Liver (tissue), 9 donors: Measurements from ENCODE around the gene PHETA1. TPM values are rescaled to one million over a fixed set of nuclear protein-coding genes. Genes with fewer than 3 reads are reported as not detected.
A peak's percentile ranks its signal among the peaks of the same experiment; 100 is the strongest.

ENCODE experiments used
- DNase-seq: peaks from one replicate; pipeline ENCODE4 v3.0.0-alpha.2; 2017; ENCODE audit warnings: low spot score
- H3K27ac ChIP-seq, 2 donors: one replicate each; pipeline ENCODE4 v1.7.0; 2013; ENCODE audit warnings: inconsistent platforms in 2 of 2, low read length in 2 of 2, control low read depth in 1 of 2, low read depth in 1 of 2, mild to moderate bottlenecking in 1 of 2
- H3K27me3 ChIP-seq, 4 donors: one replicate each; pipeline versions ENCODE4 v1.6.1 to v1.7.0; 2013; ENCODE audit warnings: low read length in 3 of 4, inconsistent platforms in 1 of 4, mild to moderate bottlenecking in 1 of 4, moderate library complexity in 1 of 4; ENCODE audit not compliant: control insufficient read depth in 4 of 4, insufficient read depth in 4 of 4
- H3K36me3 ChIP-seq, 4 donors: one replicate each; pipeline versions ENCODE4 v1.6.1 to v1.7.0; 2013; ENCODE audit warnings: low read length in 3 of 4, mild to moderate bottlenecking in 3 of 4, low read depth in 1 of 4, moderate library complexity in 1 of 4; ENCODE audit not compliant: control insufficient read depth in 4 of 4, insufficient read depth in 3 of 4
- H3K4me1 ChIP-seq, 4 donors: one replicate each; pipeline versions ENCODE4 v1.6.1 to v1.7.0; 2013; ENCODE audit warnings: low read length in 3 of 4, mild to moderate bottlenecking in 3 of 4, moderate library complexity in 1 of 4; ENCODE audit not compliant: control insufficient read depth in 4 of 4, insufficient read depth in 4 of 4
- H3K4me3 ChIP-seq, 3 donors: one replicate each; pipeline versions ENCODE4 v1.6.1 to v1.7.0; 2013; ENCODE audit warnings: low read length in 3 of 3, control low read depth in 1 of 3, low read depth in 1 of 3, mild to moderate bottlenecking in 1 of 3
- H3K9ac ChIP-seq, 2 donors: one replicate each; pipeline ENCODE4 v1.7.0; 2013; ENCODE audit warnings: low read length in 2 of 2, mild to moderate bottlenecking in 2 of 2, moderate library complexity in 2 of 2, control low read depth in 1 of 2, low read depth in 1 of 2
- H3K9me3 ChIP-seq, 4 donors: one replicate each; pipeline versions ENCODE4 v1.6.1 to v1.7.0; 2013; ENCODE audit warnings: low read length in 3 of 4; ENCODE audit not compliant: control insufficient read depth in 4 of 4
- CTCF ChIP-seq: fragments of 150-350 bp; IDR thresholded peaks from 2 replicates; pipeline ENCODE4 v1.5.1; 2017; ENCODE audit warnings: improper control_type of control experiment, low read depth, low read length; ENCODE audit not compliant: missing input control
- EGR1 ChIP-seq, 2 donors: IDR thresholded peaks; 2 replicates each; pipeline ENCODE4 v1.6.1; 2016 to 2018; ENCODE audit warnings: antibody characterized with exemption in 2 of 2, low read depth in 2 of 2
- FOXA1 ChIP-seq: IDR thresholded peaks from 2 replicates; pipeline ENCODE4 v1.6.1; 2016; ENCODE audit warnings: antibody characterized with exemption
- GABPA ChIP-seq, 2 donors: IDR thresholded peaks in 1 of 2; conservative IDR thresholded peaks in 1 of 2; 2 replicates each; pipeline ENCODE4 v1.6.1; 2016; ENCODE audit warnings: antibody characterized with exemption in 2 of 2, mild to moderate bottlenecking in 1 of 2, moderate library complexity in 1 of 2
- HNF4G ChIP-seq: IDR thresholded peaks from 2 replicates; pipeline ENCODE4 v1.6.1; 2016; ENCODE audit warnings: antibody characterized with exemption
- RAD21 ChIP-seq, 2 donors: IDR thresholded peaks; 2 replicates each; pipeline ENCODE4 v1.6.1; 2016; ENCODE audit warnings: antibody characterized with exemption in 2 of 2, mild to moderate bottlenecking in 2 of 2
- REST ChIP-seq: IDR thresholded peaks from 2 replicates; pipeline ENCODE4 v1.6.1; 2016; ENCODE audit warnings: antibody characterized with exemption, mild to moderate bottlenecking
- RXRA ChIP-seq, 2 donors: IDR thresholded peaks; 2 replicates each; pipeline ENCODE4 v1.6.1; 2017 to 2018; ENCODE audit warnings: antibody characterized with exemption in 2 of 2, mild to moderate bottlenecking in 1 of 2
- SP1 ChIP-seq: IDR thresholded peaks from 2 replicates; pipeline ENCODE4 v1.6.1; 2018; ENCODE audit warnings: antibody characterized with exemption, mild to moderate bottlenecking
- TAF1 ChIP-seq: conservative IDR thresholded peaks from 2 replicates; pipeline ENCODE4 v1.6.1; 2016; ENCODE audit warnings: antibody characterized with exemption, mild to moderate bottlenecking
- WGBS: extraction: QIAGEN DNeasy Blood & Tissue Kit; methylation state at CpG from one replicate; pipeline ENCODE4 v1.1.7; 2013; 5-methylcytosine and 5-hydroxymethylcytosine counted together
- polyA plus RNA-seq, 2 donors: library from polyadenylated mRNA; stranded (reverse) in 1 of 2; unstranded in 1 of 2; fragments of 200-250 nt in 1 of 2; fragments of >200 nt in 1 of 2; fragmentation: Nextera tagmentation in 1 of 2; extraction: Ambion mirVana in 1 of 2; gene quantifications; one replicate each; pipeline versions ENCODE4 v1.2.1 to v1.2.3, GENCODE V29; 2013 to 2015
- total RNA-seq, 2 donors: library from RNA; depleted of rRNA; stranded (reverse); fragments of >200 nt; gene quantifications; one replicate each; pipeline ENCODE4 v1.2.3, GENCODE V29; 2014
- TF ChIP-seq, protein P1 (sequence below): IDR thresholded peaks from 2 replicates; pipeline ENCODE4 v1.6.1; 2016; ENCODE audit warnings: antibody characterized with exemption
- TF ChIP-seq, protein P2 (sequence below): IDR thresholded peaks from 2 replicates; pipeline ENCODE4 v1.6.1; 2016; ENCODE audit warnings: antibody characterized with exemption
- TF ChIP-seq, protein P3 (sequence below): IDR thresholded peaks from 2 replicates; pipeline ENCODE4 v1.6.1; 2016; ENCODE audit warnings: antibody characterized with exemption
- donor health status: healthy.
- donor health status: healthy.
- donor health status: healthy.
- donor health status: healthy.
- donor health status: healthy.

Gene PHETA1
- total and polyA plus RNA-seq, 4 donors: 2.4 to 5.7 (median 3.9) TPM

DNA sequence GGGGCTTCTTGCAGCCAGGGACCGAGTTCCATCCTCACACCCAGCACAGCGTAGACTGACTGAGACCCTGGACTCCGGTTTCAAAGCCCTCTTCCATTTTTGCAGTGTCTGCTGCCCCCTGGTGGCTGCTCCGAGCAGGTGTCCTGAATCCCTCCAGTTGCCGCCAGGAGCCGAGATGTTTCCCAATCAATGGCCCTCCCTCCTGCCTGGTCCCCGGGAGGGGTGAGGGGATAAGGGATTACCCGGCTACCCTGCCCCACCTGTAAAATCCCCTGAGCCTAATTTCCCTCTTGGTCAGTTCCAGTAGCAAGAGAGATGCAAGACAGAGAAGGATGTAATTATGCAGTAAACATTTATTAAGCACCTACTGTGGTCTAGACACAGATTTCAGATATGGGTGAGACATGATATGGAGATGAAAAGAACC, 55.0 kb downstream of the PHETA1 start:
- peak; percentile 81 for DNase-seq
- Histone ChIP-seq H3K9me3 (no peaks in the 10 kb centered on the region), H3K9ac (no peak overlapping the region), H3K36me3 (peaks cover 4 to 56% (median 24%) of the 10 kb centered on the region in 4 donors), H3K4me1 (no peaks in the 10 kb centered on the region), H3K4me3 (no peak overlapping the region), H3K27me3 (no peaks in the 10 kb centered on the region), H3K27ac (no peak overlapping the region)
- WGBS: 9% methylated on average over 8 of the region's 8 CpGs
- TF ChIP-seq CTCF (peak; percentile 92), RXRA (IDR thresholded peaks at IDR 0.05) (no peak), RAD21 (IDR thresholded peaks at IDR 0.05) (peak; percentile 82 to 89)

GRCh38 chr12:111312708-111313107, 56.2 kb downstream of the PHETA1 start:
- Histone ChIP-seq H3K4me1 (no peaks in the 10 kb centered on the region), H3K4me3 (no peak overlapping the region), H3K9ac (no peak overlapping the region), H3K27ac (no peak overlapping the region), H3K36me3 (peaks cover 4 to 58% (median 22%) of the 10 kb centered on the region in 4 donors), H3K9me3 (no peaks in the 10 kb centered on the region), H3K27me3 (no peaks in the 10 kb centered on the region)
- TF ChIP-seq, protein P1, sequence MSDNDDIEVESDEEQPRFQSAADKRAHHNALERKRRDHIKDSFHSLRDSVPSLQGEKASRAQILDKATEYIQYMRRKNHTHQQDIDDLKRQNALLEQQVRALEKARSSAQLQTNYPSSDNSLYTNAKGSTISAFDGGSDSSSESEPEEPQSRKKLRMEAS: no peak
- TF ChIP-seq GABPA (IDR thresholded peaks at IDR 0.05 in 1 of 2, conservative IDR thresholded peaks at IDR 0.05 in 1 of 2) (no peak), TAF1 (no peak), REST (no peak), EGR1 (IDR thresholded peaks at IDR 0.05; ENCODE audit: low read depth in 2 of 2) (no peak), FOXA1 (no peak), RXRA (IDR thresholded peaks at IDR 0.05) (no peak), HNF4G (no peak), SP1 (no peak), CTCF (no peak)
- TF ChIP-seq, protein P2, sequence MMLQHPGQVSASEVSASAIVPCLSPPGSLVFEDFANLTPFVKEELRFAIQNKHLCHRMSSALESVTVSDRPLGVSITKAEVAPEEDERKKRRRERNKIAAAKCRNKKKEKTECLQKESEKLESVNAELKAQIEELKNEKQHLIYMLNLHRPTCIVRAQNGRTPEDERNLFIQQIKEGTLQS: no peak
- TF ChIP-seq, protein P3, sequence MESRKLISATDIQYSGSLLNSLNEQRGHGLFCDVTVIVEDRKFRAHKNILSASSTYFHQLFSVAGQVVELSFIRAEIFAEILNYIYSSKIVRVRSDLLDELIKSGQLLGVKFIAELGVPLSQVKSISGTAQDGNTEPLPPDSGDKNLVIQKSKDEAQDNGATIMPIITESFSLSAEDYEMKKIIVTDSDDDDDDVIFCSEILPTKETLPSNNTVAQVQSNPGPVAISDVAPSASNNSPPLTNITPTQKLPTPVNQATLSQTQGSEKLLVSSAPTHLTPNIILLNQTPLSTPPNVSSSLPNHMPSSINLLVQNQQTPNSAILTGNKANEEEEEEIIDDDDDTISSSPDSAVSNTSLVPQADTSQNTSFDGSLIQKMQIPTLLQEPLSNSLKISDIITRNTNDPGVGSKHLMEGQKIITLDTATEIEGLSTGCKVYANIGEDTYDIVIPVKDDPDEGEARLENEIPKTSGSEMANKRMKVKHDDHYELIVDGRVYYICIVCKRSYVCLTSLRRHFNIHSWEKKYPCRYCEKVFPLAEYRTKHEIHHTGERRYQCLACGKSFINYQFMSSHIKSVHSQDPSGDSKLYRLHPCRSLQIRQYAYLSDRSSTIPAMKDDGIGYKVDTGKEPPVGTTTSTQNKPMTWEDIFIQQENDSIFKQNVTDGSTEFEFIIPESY: no peak
- DNase-seq: no peak
- 81% methylated on average over 5 of the region's 5 CpGs for WGBS
